ENCODE data around the gene PARD3.

PARD3 gene

DNA sequence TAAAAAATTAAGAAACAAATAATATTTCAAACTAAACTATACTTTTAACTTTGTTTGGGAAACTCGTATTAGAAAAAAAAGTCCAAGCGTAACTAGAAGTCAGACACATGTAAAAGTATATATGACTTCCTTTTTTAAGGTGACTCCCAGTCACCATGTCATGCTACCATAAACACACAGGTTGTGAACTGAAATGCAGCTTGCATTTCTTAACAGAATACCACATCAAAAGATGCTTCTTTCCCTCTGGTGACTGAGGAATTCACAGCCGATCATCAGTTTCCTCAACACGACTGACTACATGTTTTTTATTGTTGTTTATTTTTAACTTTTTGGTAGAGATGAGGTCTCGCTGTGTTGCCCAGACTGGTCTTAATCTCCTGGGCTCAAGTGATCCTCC is 445.0 kb downstream of the PARD3 start:
- no peak overlapping the region for H3K27ac ChIP-seq
- H3K27me3 ChIP-seq (ENCODE audit: control insufficient read depth, insufficient read depth, low read length): no peaks in the 10 kb centered on the region
- no peaks in the 10 kb centered on the region for H3K4me1 ChIP-seq
- H3K4me3 ChIP-seq (ENCODE audit: low read depth, low read length): no peak overlapping the region
- TF ChIP-seq, protein P1, sequence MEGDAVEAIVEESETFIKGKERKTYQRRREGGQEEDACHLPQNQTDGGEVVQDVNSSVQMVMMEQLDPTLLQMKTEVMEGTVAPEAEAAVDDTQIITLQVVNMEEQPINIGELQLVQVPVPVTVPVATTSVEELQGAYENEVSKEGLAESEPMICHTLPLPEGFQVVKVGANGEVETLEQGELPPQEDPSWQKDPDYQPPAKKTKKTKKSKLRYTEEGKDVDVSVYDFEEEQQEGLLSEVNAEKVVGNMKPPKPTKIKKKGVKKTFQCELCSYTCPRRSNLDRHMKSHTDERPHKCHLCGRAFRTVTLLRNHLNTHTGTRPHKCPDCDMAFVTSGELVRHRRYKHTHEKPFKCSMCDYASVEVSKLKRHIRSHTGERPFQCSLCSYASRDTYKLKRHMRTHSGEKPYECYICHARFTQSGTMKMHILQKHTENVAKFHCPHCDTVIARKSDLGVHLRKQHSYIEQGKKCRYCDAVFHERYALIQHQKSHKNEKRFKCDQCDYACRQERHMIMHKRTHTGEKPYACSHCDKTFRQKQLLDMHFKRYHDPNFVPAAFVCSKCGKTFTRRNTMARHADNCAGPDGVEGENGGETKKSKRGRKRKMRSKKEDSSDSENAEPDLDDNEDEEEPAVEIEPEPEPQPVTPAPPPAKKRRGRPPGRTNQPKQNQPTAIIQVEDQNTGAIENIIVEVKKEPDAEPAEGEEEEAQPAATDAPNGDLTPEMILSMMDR (IDR thresholded peaks at IDR 0.05): no peak
- H3K9ac ChIP-seq: no peak overlapping the region
- no peaks in the 10 kb centered on the region for H3K36me3 ChIP-seq (ENCODE audit: control insufficient read depth, insufficient read depth, low read length)
- no peak overlapping the region for H2AFZ ChIP-seq
- no peak overlapping the region for H3K4me2 ChIP-seq (ENCODE audit: low read length)
- H3K79me2 ChIP-seq: no peaks in the 10 kb centered on the region
- H3K9me3 ChIP-seq (ENCODE audit: control insufficient read depth, low read length): no peaks in the 10 kb centered on the region

- no peaks in the 10 kb centered on the region for H3K27me3 ChIP-seq (ENCODE audit: control insufficient read depth, insufficient read depth, low read length)
- no peaks in the 10 kb centered on the region for H3K36me3 ChIP-seq (ENCODE audit: control insufficient read depth, insufficient read depth, low read length)
- H3K4me3 ChIP-seq (ENCODE audit: low read depth, low read length): no peak overlapping the region
- H3K9ac ChIP-seq: no peak overlapping the region
- H3K4me2 ChIP-seq (ENCODE audit: low read length): no peak overlapping the region
- H3K4me1 ChIP-seq: no peaks in the 10 kb centered on the region
- no peaks in the 10 kb centered on the region for H3K9me3 ChIP-seq (ENCODE audit: control insufficient read depth, low read length)
- H3K79me2 ChIP-seq: no peaks in the 10 kb centered on the region
- no peak overlapping the region for H3K27ac ChIP-seq
- H2AFZ ChIP-seq: no peak overlapping the region
- TF ChIP-seq, protein P1 (IDR thresholded peaks at IDR 0.05): no peak
These were observed 446.0 kb downstream of the PARD3 start for GRCh38 chr10:34369120-34369519.

GRCh38 chr10:34364253-34365037 is 450.7 kb downstream of the PARD3 start:
- no peaks in the 10 kb centered on the region for H3K36me3 ChIP-seq (ENCODE audit: control insufficient read depth, insufficient read depth, low read length)
- no peak overlapping the region for H3K4me3 ChIP-seq (ENCODE audit: low read depth, low read length)
- TF ChIP-seq, protein P1 (IDR thresholded peaks at IDR 0.05): no peak
- H3K27ac ChIP-seq: no peak overlapping the region
- no peaks in the 10 kb centered on the region for H3K79me2 ChIP-seq
- H3K27me3 ChIP-seq (ENCODE audit: control insufficient read depth, insufficient read depth, low read length): no peaks in the 10 kb centered on the region
- no peaks in the 10 kb centered on the region for H3K4me1 ChIP-seq
- H2AFZ ChIP-seq: no peak overlapping the region
- no peak overlapping the region for H3K4me2 ChIP-seq (ENCODE audit: low read length)
- no peaks in the 10 kb centered on the region for H3K9me3 ChIP-seq (ENCODE audit: control insufficient read depth, low read length)
- H3K9ac ChIP-seq: no peak overlapping the region

DNA sequence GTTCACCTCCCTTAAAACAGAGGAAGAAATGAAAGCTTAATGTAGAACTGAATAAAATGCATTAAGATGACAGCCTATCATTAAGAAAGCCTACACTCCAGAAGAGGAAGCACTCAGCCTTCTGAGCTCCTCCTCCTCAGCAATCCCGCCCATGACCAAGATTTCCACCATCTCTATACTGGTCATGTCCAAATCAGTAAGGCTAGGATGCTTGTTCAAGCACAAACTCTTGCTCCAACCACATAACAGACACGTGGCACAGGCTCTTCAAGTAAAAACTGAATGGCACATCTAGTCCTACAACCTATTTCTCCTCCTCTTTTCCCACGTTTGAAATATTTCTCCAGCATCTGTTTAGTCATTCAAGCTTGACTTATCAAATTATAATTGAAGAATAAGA is 454.1 kb downstream of the PARD3 start:
- no peak overlapping the region for H3K4me2 ChIP-seq (ENCODE audit: low read length)
- no peak overlapping the region for H3K27ac ChIP-seq
- H3K27me3 ChIP-seq (ENCODE audit: control insufficient read depth, insufficient read depth, low read length): no peaks in the 10 kb centered on the region
- H3K9me3 ChIP-seq (ENCODE audit: control insufficient read depth, low read length): no peaks in the 10 kb centered on the region
- no peak overlapping the region for H2AFZ ChIP-seq
- no peaks in the 10 kb centered on the region for H3K79me2 ChIP-seq
- H3K36me3 ChIP-seq (ENCODE audit: control insufficient read depth, insufficient read depth, low read length): no peaks in the 10 kb centered on the region
- H3K4me1 ChIP-seq: no peaks in the 10 kb centered on the region
- H3K9ac ChIP-seq: no peak overlapping the region
- TF ChIP-seq, protein P1 (IDR thresholded peaks at IDR 0.05): no peak
- no peak overlapping the region for H3K4me3 ChIP-seq (ENCODE audit: low read depth, low read length)

DNA sequence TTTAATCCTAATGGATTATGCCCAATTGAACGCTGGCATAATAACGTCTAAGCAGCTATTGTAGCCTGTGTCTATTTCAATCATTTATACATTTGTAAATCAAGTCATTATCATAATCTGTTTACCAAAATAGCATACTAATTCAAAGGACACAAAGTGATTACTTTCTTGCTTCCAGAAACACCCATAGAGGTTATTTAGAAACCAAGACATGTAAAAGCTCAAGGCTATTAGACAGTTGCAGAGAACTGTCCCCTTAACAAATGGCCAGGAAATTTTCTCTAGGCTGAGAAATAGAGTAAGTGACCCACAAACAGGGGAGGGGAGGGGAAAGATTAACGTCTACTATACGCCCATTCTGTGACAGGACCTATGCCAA is 455.7 kb downstream of the PARD3 start:
- Histone ChIP-seq H3K27ac (no peak overlapping the region), H3K9me3 (ENCODE audit: control insufficient read depth, low read length) (no peaks in the 10 kb centered on the region), H3K4me1 (no peaks in the 10 kb centered on the region), H2AFZ (no peak overlapping the region), H3K9ac (no peak overlapping the region), H3K36me3 (ENCODE audit: control insufficient read depth, insufficient read depth, low read length) (no peaks in the 10 kb centered on the region), H3K4me3 (ENCODE audit: low read depth, low read length) (no peak overlapping the region), H3K27me3 (ENCODE audit: control insufficient read depth, insufficient read depth, low read length) (no peaks in the 10 kb centered on the region), H3K4me2 (ENCODE audit: low read length) (no peak overlapping the region), H3K79me2 (no peaks in the 10 kb centered on the region)
- TF ChIP-seq, protein P1 (IDR thresholded peaks at IDR 0.05): no peak

All from parathyroid adenoma (tissue), 2 donors.